ENCODE results near the gene SMIM5. TPM values are rescaled to one million over a fixed set of nuclear protein-coding genes. Genes with fewer than 3 reads are reported as not detected.

Gene SMIM5
- total RNA-seq, 4 donors from 2014 or later, result 2.3 to 13.6 (median 7.9) TPM

- no peak overlapping the region for H3K27ac ChIP-seq
- 75 to 89% methylated on average over 11 to 26 of the region's 36 CpGs for WGBS, 2 donors
- no peaks in the 10 kb centered on the region for H3K9me3 ChIP-seq
- no peaks in the 10 kb centered on the region for H3K27me3 ChIP-seq
- no peak for DNase-seq
- H3K36me3 ChIP-seq, result peaks cover 26 to 32% of the 10 kb centered on the region in 2 donors
- H3K4me1 ChIP-seq, result no peaks in the 10 kb centered on the region
- no peak for TF ChIP-seq POLR2A (IDR thresholded peaks at IDR 0.05)
- peak in 2 of 6 experiments; percentile 25 to 26 for TF ChIP-seq CTCF (IDR thresholded peaks at IDR 0.05)
- intact Hi-C loops (cut with DNase I), result loop anchor here (5.0 kb wide), 1 partner anchor 118 kb away; no protein-coding TSS in a partner anchor
- H3K4me3 ChIP-seq (replicated peaks in 1 of 3), result no peak overlapping the region
These were observed 13.5 kb upstream of the SMIM5 start for GRCh38 chr17:75619506-75620431.

- Histone ChIP-seq H3K27me3 (no peaks in the 10 kb centered on the region), H3K27ac (no peak overlapping the region), H3K4me1 (no peaks in the 10 kb centered on the region), H3K9me3 (no peaks in the 10 kb centered on the region), H3K36me3 (peaks cover 32 to 37% of the 10 kb centered on the region in 2 donors), H3K4me3 (replicated peaks in 1 of 3) (no peak overlapping the region)
- 83 to 100% methylated on average over 1 to 2 of the region's 4 CpGs for WGBS, 2 donors
- no peak for DNase-seq
- TF ChIP-seq CTCF (IDR thresholded peaks at IDR 0.05) (no peak), POLR2A (IDR thresholded peaks at IDR 0.05) (no peak)
- intact Hi-C loops (cut with DNase I), result no loop called here
These were observed 11.7 kb upstream of the SMIM5 start for GRCh38 chr17:75621489-75621888.

DNA sequence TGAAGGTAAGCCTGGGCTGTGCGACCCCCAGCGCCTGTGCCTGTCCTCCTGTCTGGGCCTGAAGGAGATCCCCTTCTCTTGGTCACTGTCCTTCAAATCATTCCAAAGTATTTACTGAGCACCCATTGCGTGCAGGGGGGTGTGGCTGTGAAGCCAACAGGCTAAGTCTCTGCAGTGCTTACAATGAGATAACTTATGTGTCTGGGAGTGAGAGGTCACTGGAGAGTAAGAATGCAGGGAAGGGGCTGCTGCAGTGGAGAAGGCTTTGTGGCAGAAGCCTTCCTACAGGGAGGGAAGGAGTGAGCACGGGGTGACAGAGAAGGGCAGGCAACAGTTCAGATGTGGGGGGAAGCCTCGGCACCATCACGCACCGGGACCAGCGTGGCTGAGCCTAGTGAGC is 11.2 kb upstream of the SMIM5 start:
- TF ChIP-seq POLR2A (IDR thresholded peaks at IDR 0.05) (no peak), CTCF (IDR thresholded peaks at IDR 0.05) (no peak)
- Histone ChIP-seq H3K4me1 (no peaks in the 10 kb centered on the region), H3K27ac (no peak overlapping the region), H3K4me3 (replicated peaks in 1 of 3) (no peak overlapping the region), H3K27me3 (no peaks in the 10 kb centered on the region), H3K9me3 (no peaks in the 10 kb centered on the region), H3K36me3 (peaks cover 32 to 40% of the 10 kb centered on the region in 2 donors)
- no peak for DNase-seq
- WGBS, 2 donors, result 82 to 85% methylated on average over 8 of the region's 8 CpGs
- intact Hi-C loops (cut with DNase I), result no loop called here

GRCh38 chr17:75622771-75623273 is 10.4 kb upstream of the SMIM5 start:
- intact Hi-C loops (cut with DNase I), result no loop called here
- no peak overlapping the region for H3K27ac ChIP-seq
- no peak overlapping the region for H3K4me3 ChIP-seq (replicated peaks in 1 of 3)
- TF ChIP-seq CTCF (IDR thresholded peaks at IDR 0.05), result no peak
- no peak for TF ChIP-seq POLR2A (IDR thresholded peaks at IDR 0.05)
- no peaks in the 10 kb centered on the region for H3K9me3 ChIP-seq
- WGBS, 2 donors, result 88 to 91% methylated on average over 15 of the region's 15 CpGs
- DNase-seq, result no peak
- no peaks in the 10 kb centered on the region for H3K4me1 ChIP-seq
- no peaks in the 10 kb centered on the region for H3K27me3 ChIP-seq
- H3K36me3 ChIP-seq, result peaks cover 37 to 39% of the 10 kb centered on the region in 2 donors

DNA sequence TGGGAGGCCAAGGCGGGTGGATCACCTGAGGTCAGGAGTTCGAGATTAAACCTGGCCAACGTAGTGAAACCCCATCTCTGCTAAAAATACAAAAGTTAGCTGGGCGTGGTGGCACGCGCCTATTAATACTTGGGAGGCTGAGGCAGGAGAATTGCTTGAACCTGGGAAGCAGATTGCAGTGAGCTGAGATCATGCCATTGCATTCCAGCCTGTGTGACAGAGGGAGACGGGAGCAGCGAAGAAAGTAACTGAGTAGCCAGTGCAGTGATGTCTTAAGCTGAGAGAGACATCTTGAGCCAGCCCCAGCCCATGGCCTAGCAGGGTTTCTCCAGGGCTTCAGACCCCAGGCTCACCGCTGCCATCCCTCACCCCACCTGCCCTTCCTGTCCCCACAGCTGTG is 9.8 kb upstream of the SMIM5 start:
- H3K4me1 ChIP-seq, result no peaks in the 10 kb centered on the region
- DNase-seq, result no peak
- H3K36me3 ChIP-seq, result peaks cover 33 to 35% of the 10 kb centered on the region in 2 donors
- intact Hi-C loops (cut with DNase I), result no loop called here
- H3K27ac ChIP-seq, result no peak overlapping the region
- no peak overlapping the region for H3K4me3 ChIP-seq (replicated peaks in 1 of 3)
- no peaks in the 10 kb centered on the region for H3K27me3 ChIP-seq
- 89 to 93% methylated on average over 8 to 9 of the region's 9 CpGs for WGBS, 2 donors
- no peak for TF ChIP-seq POLR2A (IDR thresholded peaks at IDR 0.05)
- no peak for TF ChIP-seq CTCF (IDR thresholded peaks at IDR 0.05)
- H3K9me3 ChIP-seq, result no peaks in the 10 kb centered on the region
